Hepatocyte (in vitro differentiated cells): ENCODE measurements around the gene GOLPH3L. TPM values are rescaled to one million over a fixed set of nuclear protein-coding genes. Genes with fewer than 3 reads are reported as not detected.
"Not testable (repeated sequence)": the region's sequence is repeated elsewhere in the genome, so short reads cannot be mapped to it uniquely, and the experiment has no call there.

Experiments
- DNase-seq: peaks from one replicate; pipeline ENCODE4 v3.0.0-alpha.2; 2016; ENCODE audit warnings: low spot score
- H2AFZ ChIP-seq: fragments of 200-600 bp; sonication (generic); 2 replicates; pipeline ENCODE4 v1.6.0; 2016; ENCODE audit warnings: antibody characterized with exemption, mild to moderate bottlenecking
- H3K27ac ChIP-seq: fragments of 200-600 bp; sonication (generic); 2 replicates; pipeline ENCODE4 v1.5.1; 2016; ENCODE audit warnings: mild to moderate bottlenecking
- H3K27me3 ChIP-seq: fragments of 200-600 bp; sonication (generic); 2 replicates; pipeline ENCODE4 v1.6.1; 2016
- H3K36me3 ChIP-seq: fragments of 200-600 bp; sonication (generic); replicated peaks from 2 replicates; pipeline ENCODE4 v1.5.1; 2016; ENCODE audit warnings: low read depth; ENCODE audit not compliant: insufficient read depth
- H3K4me1 ChIP-seq: fragments of 200-600 bp; sonication (generic); 2 replicates; pipeline ENCODE4 v1.5.1; 2016; ENCODE audit warnings: mild to moderate bottlenecking, moderate library complexity; ENCODE audit not compliant: insufficient read depth
- H3K4me2 ChIP-seq: fragments of 200-600 bp; sonication (generic); 2 replicates; pipeline ENCODE4 v1.6.0; 2016
- H3K4me3 ChIP-seq: fragments of 200-600 bp; sonication (generic); 2 replicates; pipeline ENCODE4 v1.5.1; 2016; ENCODE audit warnings: mild to moderate bottlenecking
- H3K79me2 ChIP-seq: fragments of 200-600 bp; sonication (generic); 2 replicates; pipeline ENCODE4 v1.6.0; 2017; ENCODE audit warnings: mild to moderate bottlenecking
- H3K9me2 ChIP-seq: fragments of 200-600 bp; sonication (generic); replicated peaks from 2 replicates; pipeline ENCODE4 v1.6.0; 2017; ENCODE audit warnings: mild to moderate bottlenecking; ENCODE audit not compliant: insufficient read depth
- H3K9me3 ChIP-seq: fragments of 200-600 bp; sonication (generic); 2 replicates; pipeline ENCODE4 v1.5.1; 2016; ENCODE audit warnings: low read depth, mild to moderate bottlenecking
- H4K20me1 ChIP-seq: fragments of 200-600 bp; sonication (generic); 2 replicates; pipeline ENCODE4 v1.6.0; 2016; ENCODE audit warnings: mild to moderate bottlenecking; ENCODE audit not compliant: insufficient read depth, poor library complexity, severe bottlenecking
- CTCF ChIP-seq: fragments of 200-600 bp; sonication (generic); IDR thresholded peaks from 2 replicates; pipeline ENCODE4 v1.5.1; 2016; ENCODE audit warnings: antibody characterized with exemption, mild to moderate bottlenecking; ENCODE audit not compliant: poor library complexity
- EZH2 ChIP-seq: fragments of 200-600 bp; sonication (generic); IDR thresholded peaks from 2 replicates; pipeline ENCODE4 v1.6.1; 2016; ENCODE audit warnings: antibody characterized with exemption, mild to moderate bottlenecking, borderline replicate concordance
- EZH2phosphoT487 ChIP-seq: fragments of 200-600 bp; sonication (generic); IDR thresholded peaks from one replicate; pipeline ENCODE4 v1.6.1; 2018; ENCODE audit warnings: antibody characterized with exemption, mild to moderate bottlenecking, low read depth, moderate library complexity; ENCODE audit not compliant: unreplicated experiment, severe bottlenecking
- WGBS: methylation state at CpG from one replicate; pipeline ENCODE4 v1.1.6; 2016; ENCODE audit warnings: low lambda C conversion rate; ENCODE audit errors: missing lambda C conversion rate; 5-methylcytosine and 5-hydroxymethylcytosine counted together
- polyA plus RNA-seq: library from polyadenylated mRNA; unstranded; fragments of >200 nt; fragmentation: Nextera tagmentation; extraction: Ambion mirVana; gene quantifications from 2 replicates; pipeline ENCODE4 v1.2.1, GENCODE V29; 2016
- total RNA-seq: library from RNA; depleted of rRNA; stranded (reverse); fragments of >200 nt; gene quantifications from 2 replicates; pipeline ENCODE4 v1.2.3, GENCODE V29; 2014

Gene GOLPH3L
- total and polyA plus RNA-seq, 2 experiments from 2014 or later, result 20.8 to 21.8 TPM

DNA sequence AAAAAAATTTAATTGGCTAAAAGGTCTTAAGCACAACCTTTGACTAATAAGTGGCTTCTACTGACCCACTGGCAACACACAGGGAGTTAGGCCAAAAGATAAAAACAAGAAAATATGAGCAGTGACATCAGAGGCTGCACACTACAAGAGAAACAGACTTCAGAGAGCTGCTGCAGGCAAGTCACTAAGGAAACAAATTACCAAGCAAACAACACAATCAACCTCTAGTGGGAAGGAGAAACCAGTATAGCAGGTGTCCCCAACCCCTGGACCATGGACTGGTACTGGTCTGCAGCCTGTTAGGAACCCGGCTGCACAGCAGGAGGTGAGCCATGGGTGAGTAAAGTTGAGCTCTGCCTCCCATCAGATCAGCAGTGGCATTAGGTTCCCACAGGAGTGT is 46.8 kb downstream of the GOLPH3L start:
- Histone ChIP-seq H2AFZ (no peak overlapping the region), H3K4me1 (peaks cover 3% of the 10 kb centered on the region), H3K9me2 (no peaks in the 10 kb centered on the region), H3K79me2 (peaks cover 5% of the 10 kb centered on the region), H3K27ac (no peak overlapping the region), H3K4me3 (no peak overlapping the region), H3K4me2 (no peak overlapping the region), H4K20me1 (no peaks in the 10 kb centered on the region), H3K9me3 (no peaks in the 10 kb centered on the region), H3K36me3 (no peaks in the 10 kb centered on the region), H3K27me3 (no peaks in the 10 kb centered on the region)
- DNase-seq, result peak; percentile 44
- WGBS, result 70% methylated on average over 1 of the region's 1 CpG
- TF ChIP-seq EZH2phosphoT487, result no peak
- no peak for TF ChIP-seq CTCF
- no peak for TF ChIP-seq EZH2

DNA sequence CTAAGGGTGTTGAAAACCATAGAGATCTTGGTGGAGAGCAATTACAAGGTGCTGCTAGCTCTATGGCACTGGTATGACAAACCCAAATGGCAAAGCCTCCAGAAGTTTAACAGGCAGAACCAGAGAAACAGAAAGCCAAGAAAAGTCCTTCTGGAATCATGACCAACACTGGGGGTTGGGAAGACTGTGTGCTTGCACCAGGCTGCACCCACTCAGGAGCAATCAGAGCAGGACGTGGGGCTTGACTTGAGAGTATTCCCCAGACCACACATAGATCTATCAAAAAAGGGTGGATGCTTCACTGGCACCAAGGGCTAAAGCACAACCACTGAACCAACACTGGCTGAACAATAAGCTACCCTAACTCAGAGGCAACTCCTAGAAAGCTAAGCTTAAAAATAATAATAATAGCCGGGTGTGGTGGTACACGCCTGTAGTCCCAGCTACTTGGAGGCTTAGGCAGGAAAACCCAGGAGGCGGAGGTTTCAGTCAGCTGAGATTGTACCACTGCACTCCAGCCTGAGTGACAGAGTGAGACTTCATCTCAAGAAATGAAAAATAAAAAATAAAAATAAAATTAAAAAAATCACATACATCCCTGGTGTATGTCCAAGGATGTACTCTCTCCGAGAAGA is 47.4 kb downstream of the GOLPH3L start:
- no peak overlapping the region for H3K27ac ChIP-seq
- H3K4me1 ChIP-seq, result peaks cover 3% of the 10 kb centered on the region
- no peaks in the 10 kb centered on the region for H3K27me3 ChIP-seq
- no peaks in the 10 kb centered on the region for H3K36me3 ChIP-seq
- peaks cover 5% of the 10 kb centered on the region for H3K79me2 ChIP-seq
- no peaks in the 10 kb centered on the region for H3K9me3 ChIP-seq
- no peak overlapping the region for H3K4me3 ChIP-seq
- H2AFZ ChIP-seq, result no peak overlapping the region
- WGBS, result 93% methylated on average over 5 of the region's 5 CpGs
- H4K20me1 ChIP-seq, result no peaks in the 10 kb centered on the region
- H3K4me2 ChIP-seq, result no peak overlapping the region
- DNase-seq, result no peak
- no peaks in the 10 kb centered on the region for H3K9me2 ChIP-seq
- TF ChIP-seq EZH2 (no peak), EZH2phosphoT487 (no peak), CTCF (no peak)

DNA sequence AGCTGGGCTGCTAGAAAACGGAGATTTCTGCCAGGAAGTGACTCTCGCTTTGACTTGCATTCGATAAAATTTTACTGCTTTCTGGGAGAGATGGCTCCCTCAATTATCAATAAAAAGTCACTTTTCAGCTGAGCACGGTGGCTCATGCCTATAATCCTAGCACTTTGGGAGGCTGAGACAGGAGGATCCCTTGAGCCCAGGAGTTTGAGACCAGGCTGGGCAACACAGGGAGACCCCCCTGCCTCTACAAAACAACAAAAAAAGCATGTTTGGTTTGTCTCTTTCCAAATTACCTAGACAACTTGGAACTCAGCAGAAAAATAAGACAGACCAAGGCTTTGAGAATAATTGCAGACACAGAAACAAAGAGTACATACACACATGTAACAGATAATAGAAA is 54.7 kb downstream of the GOLPH3L start:
- Histone ChIP-seq H3K36me3 (no peaks in the 10 kb centered on the region), H3K4me2 (no peak overlapping the region), H3K4me3 (no peak overlapping the region), H2AFZ (no peak overlapping the region), H3K9me3 (no peaks in the 10 kb centered on the region), H3K4me1 (no peaks in the 10 kb centered on the region), H4K20me1 (no peaks in the 10 kb centered on the region), H3K27ac (no peak overlapping the region), H3K9me2 (no peaks in the 10 kb centered on the region), H3K79me2 (no peaks in the 10 kb centered on the region), H3K27me3 (no peaks in the 10 kb centered on the region)
- 85% methylated on average over 4 of the region's 4 CpGs for WGBS
- DNase-seq, result no peak
- TF ChIP-seq EZH2 (no peak), EZH2phosphoT487 (no peak), CTCF (no peak)

DNA sequence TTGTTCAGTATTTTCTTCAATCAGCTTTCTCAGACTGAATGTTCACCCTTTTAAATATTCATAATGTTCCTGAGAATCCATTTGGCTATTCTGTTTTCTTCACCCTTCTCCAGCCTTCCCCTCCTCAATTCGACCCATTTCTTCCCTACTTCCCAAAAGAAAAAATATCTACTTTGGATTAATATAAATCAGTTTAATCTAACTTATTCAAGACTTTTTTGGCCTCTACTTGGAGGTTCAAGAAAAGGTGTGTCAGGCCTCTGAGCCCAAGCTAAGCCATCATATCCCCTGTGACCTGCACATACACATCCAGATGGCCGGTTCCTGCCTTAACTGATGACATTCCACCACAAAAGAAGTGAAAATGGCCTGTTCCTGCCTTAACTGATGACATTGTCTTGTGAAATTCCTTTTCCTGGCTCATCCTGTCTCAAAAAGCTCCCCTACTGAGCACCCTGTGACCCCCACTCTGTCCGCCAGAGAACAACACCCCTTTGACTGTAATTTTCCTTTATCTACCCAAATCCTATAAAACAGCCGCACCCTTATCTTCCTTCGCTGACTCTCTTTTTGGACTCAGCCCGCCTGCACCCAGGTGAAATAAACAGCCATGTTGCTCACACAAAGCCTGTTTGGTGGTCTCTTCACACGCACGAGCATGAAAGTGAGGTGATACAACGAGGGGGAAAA is 55.7 kb downstream of the GOLPH3L start:
- H3K4me3 ChIP-seq, H3K4me1 ChIP-seq, H3K4me2 ChIP-seq, DNase-seq, H3K9me3 ChIP-seq, H3K9me2 ChIP-seq, H3K27me3 ChIP-seq, H3K36me3 ChIP-seq, H3K27ac ChIP-seq, H4K20me1 ChIP-seq, H2AFZ ChIP-seq, H3K79me2 ChIP-seq: not testable (repeated sequence)
- 59% methylated on average over 9 of the region's 9 CpGs for WGBS

- WGBS, result 93% methylated on average over 6 of the region's 6 CpGs
- not testable (repeated sequence) for H3K9me2 ChIP-seq, H2AFZ ChIP-seq, H3K4me3 ChIP-seq, H3K4me2 ChIP-seq, H3K79me2 ChIP-seq, H3K27me3 ChIP-seq, H3K9me3 ChIP-seq, H4K20me1 ChIP-seq, H3K4me1 ChIP-seq, H3K36me3 ChIP-seq, DNase-seq, H3K27ac ChIP-seq
These were observed 58.5 kb downstream of the GOLPH3L start for GRCh38 chr1:150638430-150638829.
